ENCODE measurements around the gene GATAD2A. TPM values are rescaled to one million over a fixed set of nuclear protein-coding genes. Genes with fewer than 3 reads are reported as not detected.

GATAD2A gene
- total and polyA plus RNA-seq, 9 of the 15 experiments (the other 6 are each of a cell fraction or from before 2014, with no cell fraction given), result 2.4 to 226 (median 44.2) TPM

- no peak for TF ChIP-seq RBM14 (IDR thresholded peaks at IDR 0.05; ENCODE audit: borderline replicate concordance, insufficient read depth, low read depth, low read length)
- TF ChIP-seq PBX2 (CRISPR knock-in tag; IDR thresholded peaks at IDR 0.05; ENCODE audit: low read depth), result no peak
- no peak for TF ChIP-seq PBX2 (tag; conservative IDR thresholded peaks at IDR 0.05; ENCODE audit: low read depth)
- TF ChIP-seq LEF1 (IDR thresholded peaks at IDR 0.05), result no peak; the same call in 1 of the 2 replicates
- no peak for TF ChIP-seq ZC3H4 (CRISPR knock-in tag; IDR thresholded peaks at IDR 0.05; ENCODE audit: borderline replicate concordance)
- no peak for TF ChIP-seq ZNF184 (CRISPR knock-in tag; IDR thresholded peaks at IDR 0.05)
- TF ChIP-seq ZNF384 (IDR thresholded peaks at IDR 0.05; ENCODE audit: low read depth, low read length), result no peak
- no peak for TF ChIP-seq ARID4B (CRISPR knock-in tag; IDR thresholded peaks at IDR 0.05)
- TF ChIP-seq PHB (CRISPR knock-in tag; IDR thresholded peaks at IDR 0.05), result no peak
- no peak for TF ChIP-seq OTX1 (CRISPR knock-in tag; IDR thresholded peaks at IDR 0.05)
- no peak for TF ChIP-seq BCL6 (CRISPR knock-in tag; IDR thresholded peaks at IDR 0.05)
- peak; percentile 93 for TF ChIP-seq NFIC (IDR thresholded peaks at IDR 0.05)
- TF ChIP-seq NR0B1 (IDR thresholded peaks at IDR 0.05; ENCODE audit: partially characterized antibody), result no peak
- no peak for TF ChIP-seq PHB2 (IDR thresholded peaks at IDR 0.05; ENCODE audit: low read depth)
- peak; percentile 60 for TF ChIP-seq CXXC5 (CRISPR knock-in tag; IDR thresholded peaks at IDR 0.05)
- TF ChIP-seq WHSC1 (IDR thresholded peaks at IDR 0.05; ENCODE audit: low read length), result no peak
- no peak for TF ChIP-seq CEBPG (CRISPR knock-in tag; IDR thresholded peaks at IDR 0.05)
- TF ChIP-seq CEBPG (tag; conservative IDR thresholded peaks at IDR 0.05 in 1 of 2, IDR thresholded peaks at IDR 0.05 in 1 of 2), result no peak
- no peak for TF ChIP-seq KDM4B (IDR thresholded peaks at IDR 0.05; ENCODE audit: borderline replicate concordance in 2 of 2, low read depth in 1 of 2)
- no peak; the same call in 1 of the 2 replicates for TF ChIP-seq MEF2D (tag; conservative IDR thresholded peaks at IDR 0.05; ENCODE audit: low read depth)
- TF ChIP-seq THRAP3 (IDR thresholded peaks at IDR 0.05; ENCODE audit: borderline replicate concordance), result no peak
These were observed 82.7 kb downstream of the GATAD2A start (continued) for GRCh38 chr19:19487950-19488874.
